ENCODE results near the gene CMSS1.

DNA sequence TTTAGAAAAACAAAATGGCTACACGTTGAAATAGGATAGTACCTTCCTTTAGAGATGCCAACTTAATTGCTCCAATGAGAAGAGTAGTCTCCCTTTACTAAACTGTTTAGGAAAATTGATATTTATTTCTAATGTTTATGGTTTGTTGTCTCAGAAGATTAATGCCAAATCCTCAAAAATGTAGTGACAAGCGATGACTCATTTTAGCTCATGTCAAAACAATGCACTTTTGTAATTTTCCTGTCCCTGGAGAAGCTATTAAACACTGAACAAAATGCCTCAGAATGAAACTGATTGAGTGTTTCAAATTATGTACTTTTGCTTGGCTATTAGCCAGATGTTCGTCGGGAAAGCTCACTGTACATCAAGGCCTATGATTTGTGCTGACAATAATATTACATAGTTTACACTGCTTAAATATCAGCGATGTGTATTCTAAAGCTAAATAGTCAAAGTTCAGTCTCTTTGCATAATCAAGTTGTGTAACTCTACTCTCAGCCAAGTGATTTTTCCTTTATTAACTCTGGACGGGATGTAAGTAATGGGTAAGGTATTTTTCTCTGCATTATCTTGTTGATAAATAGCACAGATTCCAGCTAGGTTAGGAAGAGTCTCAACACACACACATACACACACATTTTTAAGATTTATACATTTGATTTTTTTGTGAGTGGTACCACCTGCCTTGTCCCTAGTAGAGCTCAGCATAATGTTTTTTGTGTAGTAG is 83.7 kb downstream of the CMSS1 start:
- TF ChIP-seq CTCF (conservative IDR thresholded peaks at IDR 0.05) (no peak), ZFX (IDR thresholded peaks at IDR 0.05) (no peak)

Data from C4-2B (cell line).